Measurements from ENCODE around the gene AOPEP. TPM values are rescaled to one million over a fixed set of nuclear protein-coding genes. Genes with fewer than 3 reads are reported as not detected.
A peak's percentile ranks its signal among the peaks of the same experiment; 100 is the strongest.

The AOPEP gene
- total and polyA plus RNA-seq, 2 of the 13 experiments (the other 11 are each of a cell fraction or from before 2014, with no cell fraction given) = 22.2 to 41.6 TPM

DNA sequence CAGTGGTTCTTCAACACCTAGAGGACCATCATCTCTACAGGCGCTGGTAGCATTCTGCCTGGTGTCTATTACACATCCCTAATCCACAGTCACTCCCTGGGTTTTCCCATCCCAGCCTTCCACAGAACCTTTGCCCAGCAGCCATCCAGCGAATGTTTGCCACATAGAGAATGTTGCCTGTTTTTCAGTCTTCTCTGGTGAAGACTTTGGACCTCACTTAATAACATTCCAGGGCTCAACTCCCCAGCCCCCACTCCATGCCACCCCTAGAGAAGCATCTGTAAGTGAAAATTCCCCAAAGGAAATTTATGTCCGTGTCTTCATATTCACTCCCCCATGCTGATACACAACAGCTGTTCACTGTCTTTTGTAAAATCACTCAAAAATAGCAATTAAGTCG is 249.6 kb downstream of the AOPEP start (continued):
- TF ChIP-seq, protein P1, sequence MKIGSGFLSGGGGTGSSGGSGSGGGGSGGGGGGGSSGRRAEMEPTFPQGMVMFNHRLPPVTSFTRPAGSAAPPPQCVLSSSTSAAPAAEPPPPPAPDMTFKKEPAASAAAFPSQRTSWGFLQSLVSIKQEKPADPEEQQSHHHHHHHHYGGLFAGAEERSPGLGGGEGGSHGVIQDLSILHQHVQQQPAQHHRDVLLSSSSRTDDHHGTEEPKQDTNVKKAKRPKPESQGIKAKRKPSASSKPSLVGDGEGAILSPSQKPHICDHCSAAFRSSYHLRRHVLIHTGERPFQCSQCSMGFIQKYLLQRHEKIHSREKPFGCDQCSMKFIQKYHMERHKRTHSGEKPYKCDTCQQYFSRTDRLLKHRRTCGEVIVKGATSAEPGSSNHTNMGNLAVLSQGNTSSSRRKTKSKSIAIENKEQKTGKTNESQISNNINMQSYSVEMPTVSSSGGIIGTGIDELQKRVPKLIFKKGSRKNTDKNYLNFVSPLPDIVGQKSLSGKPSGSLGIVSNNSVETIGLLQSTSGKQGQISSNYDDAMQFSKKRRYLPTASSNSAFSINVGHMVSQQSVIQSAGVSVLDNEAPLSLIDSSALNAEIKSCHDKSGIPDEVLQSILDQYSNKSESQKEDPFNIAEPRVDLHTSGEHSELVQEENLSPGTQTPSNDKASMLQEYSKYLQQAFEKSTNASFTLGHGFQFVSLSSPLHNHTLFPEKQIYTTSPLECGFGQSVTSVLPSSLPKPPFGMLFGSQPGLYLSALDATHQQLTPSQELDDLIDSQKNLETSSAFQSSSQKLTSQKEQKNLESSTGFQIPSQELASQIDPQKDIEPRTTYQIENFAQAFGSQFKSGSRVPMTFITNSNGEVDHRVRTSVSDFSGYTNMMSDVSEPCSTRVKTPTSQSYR (CRISPR knock-in tag; IDR thresholded peaks at IDR 0.05; ENCODE audit: borderline replicate concordance) = peak; percentile 84; the same call in 1 of the 2 replicates
- TF ChIP-seq ZC3H4 (CRISPR knock-in tag; IDR thresholded peaks at IDR 0.05; ENCODE audit: borderline replicate concordance) = no peak
- TF ChIP-seq DPF2 (CRISPR knock-in tag; IDR thresholded peaks at IDR 0.05; ENCODE audit: borderline replicate concordance, low read depth) = 0 out of 2 replicates have a peak, but pooled peaks have one; percentile 16
- TF ChIP-seq NFIC (IDR thresholded peaks at IDR 0.05; ENCODE audit: low read length) = peak; percentile 21; the same call in 1 of the 2 replicates
- TF ChIP-seq ZNF788 (CRISPR knock-in tag; IDR thresholded peaks at IDR 0.05; ENCODE audit: borderline replicate concordance) = peak; percentile 29; the same call in 1 of the 2 replicates
- TF ChIP-seq PRPF4 (IDR thresholded peaks at IDR 0.05; ENCODE audit: low read depth, low read length, poor library complexity, severe bottlenecking) = no peak
- no peak for TF ChIP-seq JUND (CRISPR knock-in tag; IDR thresholded peaks at IDR 0.05)
- TF ChIP-seq ZEB1 (IDR thresholded peaks at IDR 0.05; ENCODE audit: insufficient replicate concordance, low read depth) = no peak
- TF ChIP-seq TBX2 (CRISPR knock-in tag; IDR thresholded peaks at IDR 0.05; ENCODE audit: borderline replicate concordance) = peak; percentile 17; the same call in 1 of the 2 replicates

DNA sequence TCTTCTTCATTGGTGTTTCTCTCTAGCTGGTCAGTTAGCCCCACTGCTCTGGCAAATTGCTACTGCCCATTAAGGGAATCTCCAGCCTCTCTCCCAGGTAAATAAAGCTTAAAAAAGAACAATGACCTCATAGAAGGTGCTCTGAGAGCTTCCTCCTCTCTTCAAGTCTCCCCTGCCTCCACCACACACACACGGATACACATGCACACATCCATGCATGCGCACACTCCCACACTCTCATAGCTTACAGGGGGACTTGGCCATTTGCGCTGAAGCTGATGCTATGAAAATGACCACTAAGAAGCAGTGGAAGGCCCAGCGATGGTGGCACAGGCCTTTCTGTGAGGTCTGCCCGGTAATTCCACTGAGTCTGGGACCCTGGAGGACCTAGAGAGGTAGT is 250.9 kb downstream of the AOPEP start:
- ATAC-seq (no peak), DNase-seq (ENCODE audit: low spot score) (no peak), FAIRE-seq (no peak)
- Histone ChIP-seq H3K36me3 (replicated peaks in 1 of 2; ENCODE audit: control insufficient read depth in 1 of 2, insufficient read depth in 2 of 2, low read length in 2 of 2) (no peaks in the 10 kb centered on the region), H3K27ac (ENCODE audit: extremely low read length, insufficient read depth, low read length) (peak overlapping the region; percentile 12), H3K27me3 (ENCODE audit: control insufficient read depth in 1 of 2, insufficient read depth in 2 of 2, low read length in 2 of 2) (no peaks in the 10 kb centered on the region), H3K79me2 (ENCODE audit: insufficient read depth, low read length) (no peaks in the 10 kb centered on the region), H4K20me1 (ENCODE audit: insufficient read depth, low read length) (no peaks in the 10 kb centered on the region), H3K4me1 (ENCODE audit: insufficient read depth, low read length) (peaks cover 75% of the 10 kb centered on the region), H3K9ac (ENCODE audit: insufficient read depth, low read depth, low read length) (no peak overlapping the region), H3K4me2 (ENCODE audit: low read depth, low read length) (no peak overlapping the region), H3K4me3 (replicated peaks in 1 of 3; ENCODE audit: insufficient read depth in 1 of 3, low read depth in 2 of 3, low read length in 3 of 3) (no peak overlapping the region), H3K9me3 (ENCODE audit: low read length) (no peaks in the 10 kb centered on the region), H2AFZ (ENCODE audit: low read length) (no peak overlapping the region)
- 94% methylated on average over 4 of the region's 5 CpGs for WGBS (ENCODE audit: low lambda C conversion rate)
- intact Hi-C loops (cut with micrococcal nuclease; ENCODE audit: unreplicated experiment) = no loop called here
- in situ Hi-C loops (cut with HindIII; ENCODE audit: extremely low pct_ligation_motif_present, low pct_unique_long_range_greater_than_20kb) = no loop called here
- CTCF ChIA-PET (ENCODE audit: low intra/inter-chr PET ratio, low total read pairs) = no interaction called here
- TF ChIP-seq ZNF354B (CRISPR knock-in tag; IDR thresholded peaks at IDR 0.05) (no peak), FOXK2 (IDR thresholded peaks at IDR 0.05) (no peak), SIX1 (CRISPR knock-in tag; IDR thresholded peaks at IDR 0.05; ENCODE audit: borderline replicate concordance) (no peak), ZNF441 (CRISPR knock-in tag; IDR thresholded peaks at IDR 0.05; ENCODE audit: borderline replicate concordance) (no peak), ZKSCAN5 (CRISPR knock-in tag; IDR thresholded peaks at IDR 0.05) (no peak)
- BruUV-seq (replicated peaks) = no TSS peak
- POLR2A ChIA-PET = interaction anchor here (0.8 to 1.6 kb wide), 3 partner anchors 15 to 36 kb away, joined by 3 to 7 read pairs (median 3); no protein-coding TSS in a partner anchor
